ENCODE measurements around the gene ESAM.

ESAM gene, protein sequence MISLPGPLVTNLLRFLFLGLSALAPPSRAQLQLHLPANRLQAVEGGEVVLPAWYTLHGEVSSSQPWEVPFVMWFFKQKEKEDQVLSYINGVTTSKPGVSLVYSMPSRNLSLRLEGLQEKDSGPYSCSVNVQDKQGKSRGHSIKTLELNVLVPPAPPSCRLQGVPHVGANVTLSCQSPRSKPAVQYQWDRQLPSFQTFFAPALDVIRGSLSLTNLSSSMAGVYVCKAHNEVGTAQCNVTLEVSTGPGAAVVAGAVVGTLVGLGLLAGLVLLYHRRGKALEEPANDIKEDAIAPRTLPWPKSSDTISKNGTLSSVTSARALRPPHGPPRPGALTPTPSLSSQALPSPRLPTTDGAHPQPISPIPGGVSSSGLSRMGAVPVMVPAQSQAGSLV

DNA sequence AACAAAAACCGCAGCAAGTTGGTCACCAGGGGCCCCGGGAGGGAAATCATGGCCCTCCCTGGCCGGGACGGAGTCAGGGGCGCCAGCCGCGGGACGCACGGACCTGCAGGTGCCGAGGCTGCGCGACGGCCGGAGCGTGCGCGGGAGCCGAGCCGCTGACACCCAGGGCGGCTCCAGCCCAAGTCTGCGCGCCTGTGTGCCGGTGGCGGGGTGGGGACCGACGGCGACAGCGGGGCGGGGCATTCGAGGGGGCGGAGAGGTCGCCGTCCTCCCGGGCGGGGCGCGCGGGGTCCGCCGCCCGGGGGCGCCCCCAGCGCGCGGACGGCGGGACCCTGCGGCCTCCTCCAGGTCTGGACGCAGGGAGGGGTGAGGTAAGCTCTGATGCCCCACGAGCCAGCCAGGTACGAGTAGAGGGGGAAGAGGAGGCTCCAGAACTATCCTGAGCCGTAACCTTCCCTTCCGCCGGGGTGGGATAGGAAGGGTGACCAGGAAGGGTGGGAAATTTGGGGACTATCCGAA lies at the start of gene ESAM:
ESAM (minus strand) TSS at position 186 of the 519 bp plus-strand sequence; CDS start at position 50, 136 bp downstream.
- DNase-seq, result peak; percentile 79

DNA sequence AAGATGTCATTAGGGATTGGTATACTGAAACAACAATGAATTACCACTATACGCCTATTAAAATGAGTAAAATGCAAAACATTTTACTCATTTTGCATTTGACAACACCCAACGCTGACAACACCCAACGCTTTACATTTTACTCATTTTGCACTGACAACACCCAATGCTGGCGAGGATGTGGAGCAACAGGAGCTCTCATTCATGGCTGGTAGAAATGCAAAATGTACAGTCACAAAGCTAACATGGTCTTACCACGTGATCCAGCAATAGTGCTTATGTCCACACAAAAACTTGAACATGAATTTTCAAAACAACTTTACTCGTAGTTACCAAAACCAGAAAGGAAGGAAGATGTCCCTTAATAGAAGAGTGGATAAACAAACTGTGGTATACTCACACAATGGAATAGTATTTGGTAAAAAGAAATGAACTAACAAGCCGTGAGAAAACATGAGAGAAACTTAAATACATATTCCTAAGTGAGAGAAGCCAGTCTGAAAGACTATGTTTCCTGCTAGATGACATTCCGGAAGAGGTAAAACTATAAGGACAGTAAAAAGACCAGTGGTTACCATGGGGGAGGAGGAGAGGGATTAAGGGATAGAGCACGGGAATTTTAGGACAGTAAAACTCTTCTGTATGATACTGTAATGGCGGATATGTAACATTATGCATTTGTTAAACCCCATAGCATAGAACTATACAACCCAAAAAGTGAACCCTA lies 49.5 kb upstream of the ESAM start:
- no peak for DNase-seq

DNA sequence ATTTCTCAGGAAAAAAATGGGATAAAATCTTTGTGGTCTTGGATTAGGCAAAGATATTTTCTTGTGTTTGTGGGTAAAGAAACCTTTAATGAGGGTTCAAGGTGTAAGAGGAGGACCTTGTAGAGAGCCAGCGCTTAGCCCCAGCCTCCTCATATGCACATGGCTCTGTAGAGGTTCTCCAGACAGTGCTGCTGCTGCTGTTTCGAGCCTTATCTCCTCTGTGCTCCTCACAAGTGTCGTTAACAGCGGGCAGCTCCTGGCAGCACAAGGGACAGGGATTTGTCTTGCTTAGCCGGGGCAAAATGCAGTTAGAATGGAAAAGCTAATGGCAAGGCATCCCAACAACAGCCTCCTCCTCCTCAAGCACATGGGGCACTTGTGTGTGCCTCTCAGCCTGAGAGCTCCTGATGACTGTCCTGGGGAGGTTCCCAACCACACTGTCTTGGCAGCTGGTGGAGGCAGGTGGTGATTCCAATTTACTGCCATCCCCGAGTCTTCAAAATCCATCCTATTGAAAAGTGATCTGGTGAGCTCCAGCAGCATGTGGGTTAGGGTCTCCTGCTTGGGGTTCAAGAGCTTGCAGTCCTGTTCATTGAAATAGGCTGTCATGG lies 45.7 kb upstream of the ESAM start:
- DNase-seq, result no peak

DNA sequence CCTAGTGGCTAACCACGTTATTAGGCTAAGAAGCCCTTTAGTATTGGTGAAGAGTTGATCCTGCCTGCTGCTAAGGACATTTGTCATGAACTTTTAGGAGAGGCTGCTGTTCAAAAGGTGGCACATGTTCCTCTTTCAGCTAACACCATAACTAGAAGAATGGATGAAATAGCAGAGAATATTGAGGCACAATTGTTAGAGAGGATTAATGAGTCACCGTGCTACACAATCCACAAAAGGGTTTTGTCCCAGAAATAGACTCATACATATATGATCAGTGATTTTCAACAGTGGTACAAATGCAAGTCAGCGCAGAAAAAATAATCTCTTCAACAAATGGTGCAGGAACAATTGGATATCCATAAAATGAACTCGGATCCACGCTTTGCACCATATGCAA lies 45.1 kb upstream of the ESAM start:
- DNase-seq, result no peak

DNA sequence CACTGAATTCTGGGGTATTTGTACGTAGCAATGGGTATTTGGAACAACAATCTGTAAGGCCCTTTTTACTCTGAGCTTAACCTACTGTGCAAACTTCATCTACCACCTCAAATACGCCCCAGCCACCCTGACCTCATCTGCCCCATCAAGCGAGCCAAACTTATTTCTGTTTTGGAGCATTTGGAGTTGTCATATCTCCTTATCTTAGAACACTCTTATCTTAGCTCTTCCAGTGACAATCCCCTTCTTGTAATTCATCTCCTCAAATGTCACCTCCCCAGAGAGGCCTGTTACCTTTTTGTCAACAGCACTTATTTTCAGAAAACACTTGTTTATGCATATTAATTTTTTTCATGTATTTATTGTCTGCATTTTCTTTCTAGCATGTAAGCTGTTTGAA lies 42.8 kb upstream of the ESAM start:
- no peak for DNase-seq

DNA sequence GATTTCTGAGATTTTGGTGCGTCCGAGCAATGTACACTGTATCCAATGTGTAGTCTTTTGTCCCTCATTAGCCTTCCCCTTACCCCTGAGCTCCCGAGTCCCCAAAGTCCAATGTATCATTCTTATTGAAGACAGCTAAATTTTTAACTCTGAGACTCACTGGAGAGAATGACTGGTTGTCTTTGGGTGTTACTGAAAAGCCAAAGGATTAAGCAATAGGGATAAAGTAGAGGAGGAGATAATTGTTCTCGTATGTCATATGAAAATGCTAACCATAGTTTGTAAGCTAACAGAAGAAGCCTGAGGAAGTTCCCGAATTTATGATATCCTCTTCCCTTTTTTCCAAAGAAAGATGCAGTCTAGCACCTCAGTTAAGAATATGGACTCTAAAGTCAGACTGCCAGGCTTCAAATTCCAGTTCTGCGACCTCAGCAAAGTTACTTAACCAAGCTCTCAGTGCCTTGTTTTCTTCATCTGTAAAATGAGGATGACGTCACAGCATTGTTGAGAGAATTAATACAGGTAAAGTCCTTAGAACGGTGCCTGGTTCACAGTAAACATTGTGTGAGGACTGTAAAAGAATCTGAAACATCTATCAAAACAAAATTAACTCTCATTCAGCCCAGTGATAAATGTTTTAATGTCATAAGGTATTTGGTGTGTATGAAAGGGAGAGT lies 39.7 kb upstream of the ESAM start:
- DNase-seq, result no peak

DNA sequence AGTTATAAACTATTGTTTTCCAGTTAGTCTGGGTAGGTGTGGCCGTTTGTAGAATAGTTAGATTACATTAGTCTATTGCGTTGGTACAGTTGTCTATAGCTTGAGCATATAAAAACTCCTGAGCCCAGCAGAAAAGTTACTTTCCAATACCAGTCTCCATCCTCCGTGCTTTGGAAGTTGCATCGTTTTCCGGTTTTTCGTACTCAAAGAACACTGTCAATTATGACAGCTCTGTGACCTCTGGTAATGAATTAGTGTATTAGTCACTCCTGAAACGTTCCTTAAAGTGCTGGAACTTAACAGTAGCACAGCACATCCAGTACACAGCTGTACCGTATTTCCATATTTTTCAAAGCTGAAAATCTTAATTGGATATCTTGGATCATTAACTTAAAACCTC lies 38.9 kb upstream of the ESAM start:
- no peak for DNase-seq

DNA sequence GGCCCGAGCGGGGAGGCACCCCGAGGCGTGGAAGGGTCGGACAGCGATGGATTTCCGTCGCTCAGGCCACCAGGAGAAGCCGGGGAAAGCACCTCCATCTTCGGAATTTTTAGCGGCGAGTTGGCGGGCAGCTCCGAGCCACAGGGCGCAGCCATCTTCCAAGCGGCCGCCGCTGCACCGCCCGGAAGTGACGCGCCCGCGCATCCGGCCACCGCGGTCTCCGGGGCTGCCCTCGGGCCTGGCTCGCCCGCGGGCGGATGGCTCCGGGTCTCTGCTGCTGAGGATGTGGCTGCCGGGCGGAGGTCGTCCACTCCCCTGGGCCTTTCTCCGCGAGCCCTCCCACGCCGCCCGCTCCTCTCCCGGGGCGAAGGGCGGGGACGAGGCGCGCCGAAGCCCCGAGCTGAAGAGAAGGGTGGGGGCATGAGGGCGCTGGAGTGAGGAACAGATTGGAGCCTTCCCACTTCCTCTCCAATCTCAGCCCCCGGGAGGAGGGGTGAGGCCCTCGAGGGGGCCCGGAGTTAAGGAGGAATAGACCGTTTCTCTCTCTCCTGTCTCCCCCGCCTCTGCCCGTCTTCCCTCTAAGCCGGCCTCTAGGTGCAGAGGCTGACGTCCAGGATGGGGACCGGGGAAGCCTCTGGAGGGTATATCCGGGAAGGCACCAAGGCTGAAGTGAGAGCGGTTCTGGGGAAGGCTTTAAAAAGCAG lies 38.3 kb upstream of the ESAM start, which contains the start of gene MSANTD2:
MSANTD2 (minus strand) TSS at position 181 of the 704 bp plus-strand sequence; CDS start at position 155, 26 bp downstream.
- peak; percentile 70 for DNase-seq

DNA sequence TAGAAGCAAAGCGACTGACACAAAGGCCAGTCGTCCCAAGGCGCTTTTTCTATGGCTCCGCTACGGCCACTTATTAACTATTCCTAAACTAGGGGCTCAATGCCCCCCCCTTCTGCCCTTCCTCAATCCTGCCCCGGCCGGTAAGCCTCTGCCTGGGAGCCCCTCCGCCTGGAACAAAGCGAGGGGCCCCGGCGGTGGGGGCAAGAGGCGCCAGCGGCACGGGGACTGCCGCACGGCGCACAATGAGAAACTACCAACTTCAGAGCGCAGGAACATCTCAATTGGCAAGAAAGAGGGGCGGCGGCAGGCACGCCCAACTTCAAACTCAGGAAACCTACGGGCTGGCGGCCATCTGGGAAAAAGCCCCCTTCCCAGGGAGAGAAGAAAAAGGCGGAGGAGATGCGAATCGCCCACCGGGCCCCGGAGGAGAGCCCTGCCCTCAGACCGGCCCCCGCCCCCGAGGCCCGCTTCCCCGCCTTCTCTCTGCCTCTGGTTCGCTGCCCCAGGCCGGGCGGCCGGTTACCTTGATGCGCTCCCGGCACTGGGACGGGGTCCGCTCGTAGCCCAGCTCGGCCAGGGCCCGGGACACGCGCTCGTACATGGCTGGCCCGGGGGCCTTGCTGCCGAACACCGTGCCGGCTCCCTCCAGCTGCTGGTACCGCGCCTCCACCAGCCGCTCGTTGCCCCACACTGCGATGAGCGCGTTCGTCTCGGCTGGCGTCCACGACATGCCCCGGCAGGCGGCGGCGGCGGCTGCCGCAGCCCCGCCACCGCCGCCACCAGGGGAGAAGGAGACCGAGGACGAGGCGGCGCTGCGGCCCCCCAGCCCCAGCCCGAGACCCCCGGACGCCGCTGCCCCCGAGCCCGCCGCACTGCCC lies 37.5 kb upstream of the ESAM start:
- peak; percentile 37 for DNase-seq

DNA sequence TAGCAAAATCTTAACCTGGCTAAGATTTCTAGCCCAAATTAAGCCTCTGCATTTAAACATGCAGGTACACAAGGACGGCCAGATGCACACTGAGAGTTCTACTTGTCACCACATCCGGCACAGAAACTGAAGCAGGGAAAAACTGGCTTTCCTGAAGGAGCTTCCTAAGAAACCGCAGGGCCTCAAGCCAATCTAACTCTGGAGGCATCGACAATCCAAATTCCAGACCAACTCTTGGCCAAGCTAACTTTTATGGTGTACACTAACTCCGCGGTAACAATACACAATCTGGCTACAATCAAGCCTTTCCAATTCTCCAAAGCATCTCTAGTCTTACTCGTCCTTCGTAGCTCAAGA lies 36.9 kb upstream of the ESAM start:
- peak; percentile 34 for DNase-seq

DNA sequence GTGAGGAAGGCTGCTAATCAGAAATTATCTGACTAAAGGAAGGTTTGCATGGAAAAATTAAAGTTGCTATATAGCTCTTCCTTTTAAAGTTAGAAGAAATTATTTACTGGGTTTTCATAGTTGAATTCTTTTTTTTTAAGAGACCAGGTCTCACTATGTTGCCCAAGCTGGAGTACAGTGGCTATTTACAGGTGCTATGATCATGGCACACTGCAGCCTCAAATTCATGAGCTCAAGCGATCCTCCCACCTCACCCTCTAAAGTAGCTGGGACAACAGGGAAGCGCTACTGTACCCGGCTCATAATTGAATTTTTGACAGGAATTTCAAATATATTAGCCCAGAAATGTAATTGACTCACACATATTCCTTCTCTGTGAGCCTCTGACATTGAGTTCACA lies 34.2 kb upstream of the ESAM start:
- no peak for DNase-seq

DNA sequence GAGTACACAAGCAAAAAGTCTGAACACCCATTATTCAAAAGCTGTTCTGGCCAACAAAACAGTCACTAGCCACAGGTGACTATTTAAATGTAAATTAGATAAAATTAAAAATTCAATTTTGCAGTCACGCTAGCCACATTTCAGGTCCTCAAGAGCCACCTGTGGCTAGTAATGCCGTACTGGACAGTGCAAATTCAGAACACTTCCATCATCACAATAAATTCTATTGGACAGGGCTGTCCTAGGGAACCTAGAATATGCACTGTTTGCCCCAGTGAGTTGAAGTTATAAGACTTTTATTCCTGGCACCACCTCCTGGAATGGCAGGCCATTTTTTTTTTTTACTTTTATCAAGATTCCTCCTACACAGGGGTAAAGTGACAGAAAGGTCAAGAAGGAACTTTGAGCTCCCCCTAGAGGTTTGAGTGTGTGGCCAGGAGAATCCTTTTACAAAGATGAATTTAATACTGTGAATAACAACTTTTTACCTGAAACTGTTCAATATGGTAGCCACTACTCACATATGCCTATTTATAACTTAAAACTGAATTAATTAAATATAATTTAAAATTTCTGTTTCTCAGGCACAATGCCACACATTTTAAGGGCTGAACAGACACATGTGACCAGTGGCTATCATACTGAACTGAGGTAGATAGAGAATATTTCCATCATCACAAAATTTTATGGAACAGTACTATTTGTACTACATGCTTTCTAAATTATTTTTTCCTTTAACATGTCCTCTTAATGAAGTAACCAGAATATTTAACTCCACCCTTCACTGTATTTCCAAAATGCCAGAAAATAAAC lies 31.6 kb upstream of the ESAM start:
- DNase-seq, result peak; percentile 67

DNA sequence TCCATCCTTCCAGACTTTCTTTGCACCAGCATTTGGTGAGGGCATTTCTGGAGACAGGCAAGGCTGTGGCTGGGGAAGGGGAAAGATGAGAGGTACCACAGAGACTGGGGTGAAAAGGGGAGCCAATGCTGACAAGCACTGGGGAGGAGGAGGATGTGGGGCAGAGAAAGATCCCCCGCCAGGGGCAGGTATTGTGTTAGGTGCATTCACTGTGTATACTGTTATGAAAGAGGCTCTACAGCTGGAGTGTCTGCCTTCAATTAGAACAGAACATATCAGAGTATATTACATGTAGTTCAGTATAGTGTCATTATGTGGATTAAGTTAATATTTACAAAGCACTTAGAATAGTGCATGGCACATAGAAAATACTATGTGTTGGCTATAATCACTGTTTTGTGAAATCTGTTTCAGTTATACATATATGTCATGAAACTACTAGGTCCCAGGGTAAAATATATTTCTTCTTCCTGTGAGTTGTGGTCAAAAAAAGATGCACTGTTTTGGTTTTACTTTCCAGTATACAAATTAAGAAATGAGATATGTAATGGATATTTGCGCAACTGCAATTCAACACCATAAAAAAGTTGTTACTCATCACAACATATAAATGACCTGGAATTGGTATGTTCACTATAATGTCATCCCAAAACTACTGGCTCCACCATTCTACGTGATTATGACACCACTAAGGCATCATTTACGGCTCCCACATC lies 29.7 kb upstream of the ESAM start:
- DNase-seq, result no peak

DNA sequence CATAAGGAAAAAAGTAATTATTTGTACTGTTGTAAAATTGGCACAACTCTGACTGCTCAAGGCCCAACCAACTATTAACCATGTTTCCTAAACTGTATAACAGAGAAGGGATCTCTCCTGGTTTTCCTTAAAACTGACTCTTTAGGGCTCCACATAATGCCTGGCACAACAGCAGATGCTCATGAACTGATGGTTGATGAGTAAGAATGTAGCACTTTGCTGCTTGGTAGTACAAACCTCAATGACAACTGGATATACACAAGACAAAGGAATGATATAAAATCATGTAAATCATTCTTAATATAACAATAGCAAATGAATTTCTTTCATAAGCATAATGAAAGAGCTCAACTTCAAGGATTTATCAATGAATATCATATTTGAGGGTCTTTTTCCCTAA lies 26.4 kb upstream of the ESAM start:
- no peak for DNase-seq

DNA sequence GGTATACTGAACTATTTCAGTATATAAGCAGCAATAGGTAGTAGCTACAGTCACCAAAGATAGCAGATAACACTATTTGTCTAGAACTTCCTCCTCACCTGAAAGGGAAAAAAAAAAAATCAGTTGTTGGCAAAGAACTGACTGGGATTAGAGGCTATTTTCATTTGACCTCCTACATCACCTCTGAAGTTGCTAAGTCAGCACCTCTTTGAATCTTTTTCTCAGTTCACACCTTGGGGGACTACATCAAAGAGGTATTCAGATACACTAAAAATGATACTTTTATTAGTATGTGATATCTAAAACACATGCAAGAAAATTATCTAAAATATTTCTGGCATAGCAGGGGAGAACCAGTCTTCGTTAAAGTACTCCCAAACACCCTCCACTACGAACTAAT lies 22.0 kb upstream of the ESAM start:
- DNase-seq, result peak; percentile 11

DNA sequence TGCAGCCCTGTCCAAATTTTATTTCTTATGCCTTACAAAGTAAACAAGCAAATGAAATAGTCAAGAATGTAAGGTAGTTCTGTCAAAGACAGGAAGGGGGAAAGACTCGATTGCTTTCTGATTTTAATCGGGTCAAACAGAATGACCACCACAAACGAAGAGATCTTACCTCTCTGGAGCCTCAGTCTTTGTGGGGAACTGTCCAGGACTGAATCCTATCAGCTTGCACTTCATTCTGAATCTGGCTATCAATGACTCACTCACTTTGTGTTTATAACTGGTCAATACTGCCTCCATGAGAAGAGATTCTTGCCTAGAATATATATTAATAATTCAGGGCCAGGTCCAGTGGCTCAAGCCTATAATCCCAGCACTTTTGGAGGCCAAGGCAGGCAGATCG lies 20.9 kb upstream of the ESAM start:
- DNase-seq, result no peak

DNA sequence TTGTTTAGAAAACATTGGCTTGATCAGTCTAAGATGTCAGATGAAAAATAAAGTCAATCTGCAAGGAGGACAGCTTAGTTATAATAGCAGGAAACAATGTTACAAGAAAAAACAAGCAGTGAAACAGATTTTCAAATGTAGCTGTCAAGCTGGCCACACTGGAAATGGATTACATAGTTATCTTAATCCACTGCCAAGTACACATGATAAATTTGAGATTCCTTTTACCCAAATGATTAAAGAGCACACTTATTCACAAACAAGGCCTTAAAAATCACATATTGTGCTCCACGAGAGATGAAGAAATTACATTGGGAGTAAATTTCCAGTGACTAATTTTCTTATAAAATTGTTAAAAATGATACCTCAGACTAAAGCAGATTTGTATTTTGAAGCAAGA lies 17.5 kb upstream of the ESAM start:
- DNase-seq, result no peak

DNA sequence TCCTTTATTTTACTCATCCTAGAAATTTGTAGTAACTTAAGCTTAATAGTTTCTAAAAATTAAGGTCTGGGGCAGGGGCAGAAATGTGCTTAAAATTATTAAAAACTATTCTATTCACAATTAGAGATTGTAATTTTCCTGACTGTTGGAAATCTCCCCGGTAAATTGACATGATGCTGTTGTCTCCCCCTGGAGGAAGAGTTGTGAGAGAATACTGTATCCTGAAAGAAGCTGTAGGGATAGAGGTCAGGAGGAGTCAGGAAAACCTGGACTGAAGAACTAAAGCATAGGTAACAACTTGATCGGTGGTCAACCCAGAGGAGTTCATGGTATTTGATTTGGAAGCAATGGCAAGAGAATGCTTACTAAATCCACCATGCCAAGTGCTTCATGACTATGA lies 16.2 kb upstream of the ESAM start:
- no peak for DNase-seq

DNA sequence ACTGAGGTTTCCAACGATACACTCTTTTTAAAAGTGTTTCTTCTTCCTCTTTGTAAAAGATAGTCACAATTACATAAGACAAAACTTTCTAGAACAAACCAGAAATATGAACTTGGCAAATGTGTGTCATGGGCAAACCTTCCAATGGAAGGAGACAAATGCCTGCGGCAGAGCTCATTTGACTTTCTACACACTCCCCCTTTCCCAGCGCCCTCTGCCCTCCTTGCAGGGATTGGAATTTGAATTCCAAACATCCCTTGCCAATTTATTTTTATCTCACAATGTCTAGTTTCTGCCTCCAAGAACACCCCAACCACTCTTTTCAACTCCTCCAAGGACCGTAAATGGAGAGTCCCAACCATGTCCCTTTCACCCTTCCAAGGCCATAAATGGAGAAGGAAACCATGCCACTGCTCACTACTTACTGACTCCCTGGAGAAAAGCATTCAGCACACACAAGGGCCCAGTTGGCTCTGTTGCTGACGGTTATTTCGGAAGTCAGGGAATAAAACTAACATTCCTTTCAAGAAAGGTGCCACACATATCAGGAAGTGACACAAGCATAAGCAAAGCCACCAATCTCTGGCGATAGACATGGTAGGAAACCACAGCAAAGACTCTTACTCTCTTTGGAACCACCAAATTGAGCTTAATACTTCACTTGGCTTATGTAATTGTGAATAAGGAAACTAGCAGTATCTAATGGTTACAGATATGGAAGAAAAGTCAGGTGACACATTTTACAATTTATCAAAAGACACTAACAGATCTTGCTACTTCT lies 15.0 kb upstream of the ESAM start:
- DNase-seq, result no peak
